ENCODE measurements around the gene RTN1.

The RTN1 gene

GRCh38 chr14:59566296-59566695 lies 304.3 kb downstream of the RTN1 start:
- Histone ChIP-seq H3K9me3 (replicated peaks in 1 of 2; ENCODE audit: control insufficient read depth in 2 of 2, insufficient read depth in 1 of 2, low read depth in 1 of 2, low read length in 2 of 2) (peaks cover 0 to 2% of the 10 kb centered on the region in 2 donors), H3K27me3 (ENCODE audit: control insufficient read depth in 3 of 3, insufficient read depth in 3 of 3, low read depth in 1 of 3, low read length in 3 of 3) (peaks cover 0 to 5% (median 0%) of the 10 kb centered on the region in 3 experiments), H2AFZ (ENCODE audit: low read length) (no peak overlapping the region), H3K9ac (ENCODE audit: low read depth, low read length, poor library complexity) (no peak overlapping the region), H3K4me1 (ENCODE audit: control insufficient read depth in 2 of 2, insufficient read depth in 1 of 2, low read depth in 1 of 2, low read length in 2 of 2) (peaks cover 7 to 10% of the 10 kb centered on the region in 2 donors), H3K4ac (ENCODE audit: low read length) (no peak overlapping the region), H2BK5ac (ENCODE audit: low read length) (no peak overlapping the region), H3K14ac (ENCODE audit: low read length) (no peak overlapping the region), H3K79me1 (ENCODE audit: low read depth, low read length) (no peaks in the 10 kb centered on the region), H3K18ac (ENCODE audit: low read length) (no peak overlapping the region), H3K4me3 (ENCODE audit: low read length in 2 of 2) (no peak overlapping the region), H3K36me3 (replicated peaks in 1 of 2; ENCODE audit: control insufficient read depth in 2 of 2, insufficient read depth in 2 of 2, low read length in 2 of 2) (no peaks in the 10 kb centered on the region), H2AK5ac (ENCODE audit: low read depth, low read length) (no peak overlapping the region), H3K4me2 (ENCODE audit: insufficient read depth, low read length, poor library complexity, severe bottlenecking) (no peak overlapping the region), H2BK12ac (ENCODE audit: low read length) (no peak overlapping the region), H4K91ac (ENCODE audit: low read depth, low read length, poor library complexity) (no peak overlapping the region), H2BK15ac (ENCODE audit: low read length) (no peak overlapping the region), H3K23ac (ENCODE audit: low read depth, low read length, poor library complexity) (no peak overlapping the region), H2BK120ac (ENCODE audit: low read depth, low read length) (no peak overlapping the region), H3K27ac (replicated peaks; ENCODE audit: low read length) (no peak overlapping the region), H4K8ac (ENCODE audit: low read depth, low read length) (no peak overlapping the region)
- no peak for DNase-seq (ENCODE audit: low spot score)
- WGBS, 2 donors (ENCODE audit: extremely low coverage in 2 of 2, insufficient read length in 2 of 2, insufficient replicate concordance in 1 of 2) = no CpG with 5 or more reads among the region's 1 CpG

- no peak overlapping the region for H3K9ac ChIP-seq (ENCODE audit: low read depth, low read length, poor library complexity)
Measured at GRCh38 chr14:59565087-59565486, 305.5 kb downstream of the RTN1 start.

GRCh38 chr14:59564366-59564765 lies 306.2 kb downstream of the RTN1 start:
- Histone ChIP-seq H3K9ac (ENCODE audit: low read depth, low read length, poor library complexity) (peak overlapping the region; percentile 60), H2BK12ac (ENCODE audit: low read length) (no peak overlapping the region), H2BK120ac (ENCODE audit: low read depth, low read length) (no peak overlapping the region), H3K36me3 (replicated peaks in 1 of 2; ENCODE audit: control insufficient read depth in 2 of 2, insufficient read depth in 2 of 2, low read length in 2 of 2) (no peaks in the 10 kb centered on the region), H3K4me2 (ENCODE audit: insufficient read depth, low read length, poor library complexity, severe bottlenecking) (no peak overlapping the region), H4K8ac (ENCODE audit: low read depth, low read length) (no peak overlapping the region), H3K14ac (ENCODE audit: low read length) (no peak overlapping the region), H3K4ac (ENCODE audit: low read length) (no peak overlapping the region), H3K18ac (ENCODE audit: low read length) (peak overlapping the region; percentile 21), H3K79me1 (ENCODE audit: low read depth, low read length) (no peaks in the 10 kb centered on the region), H3K23ac (ENCODE audit: low read depth, low read length, poor library complexity) (no peak overlapping the region), H3K9me3 (replicated peaks in 1 of 2; ENCODE audit: control insufficient read depth in 2 of 2, insufficient read depth in 1 of 2, low read depth in 1 of 2, low read length in 2 of 2) (no peaks in the 10 kb centered on the region), H4K91ac (ENCODE audit: low read depth, low read length, poor library complexity) (no peak overlapping the region), H2AFZ (ENCODE audit: low read length) (peak overlapping the region; percentile 2), H2BK5ac (ENCODE audit: low read length) (no peak overlapping the region), H3K27ac (replicated peaks; ENCODE audit: low read length) (no peak overlapping the region), H3K4me3 (ENCODE audit: low read length in 2 of 2) (no peak overlapping the region), H3K27me3 (ENCODE audit: control insufficient read depth in 3 of 3, insufficient read depth in 3 of 3, low read depth in 1 of 3, low read length in 3 of 3) (peaks cover 0 to 10% (median 0%) of the 10 kb centered on the region in 3 experiments), H2BK15ac (ENCODE audit: low read length) (no peak overlapping the region), H2AK5ac (ENCODE audit: low read depth, low read length) (no peak overlapping the region), H3K4me1 (ENCODE audit: control insufficient read depth in 2 of 2, insufficient read depth in 1 of 2, low read depth in 1 of 2, low read length in 2 of 2) (peaks cover 7 to 10% of the 10 kb centered on the region in 2 donors)
- no CpG with 5 or more reads among the region's 2 CpGs for WGBS, 2 donors (ENCODE audit: extremely low coverage in 2 of 2, insufficient read length in 2 of 2, insufficient replicate concordance in 1 of 2)
- DNase-seq (ENCODE audit: low spot score) = no peak

More at GRCh38 chr14:59565087-59565486, 305.5 kb downstream of the RTN1 start:
- no peaks in the 10 kb centered on the region for H3K79me1 ChIP-seq (ENCODE audit: low read depth, low read length)
- no peak overlapping the region for H3K27ac ChIP-seq (replicated peaks; ENCODE audit: low read length)
- peaks cover 7 to 10% of the 10 kb centered on the region in 2 donors for H3K4me1 ChIP-seq (ENCODE audit: control insufficient read depth in 2 of 2, insufficient read depth in 1 of 2, low read depth in 1 of 2, low read length in 2 of 2)
- no peak overlapping the region for H3K4me2 ChIP-seq (ENCODE audit: insufficient read depth, low read length, poor library complexity, severe bottlenecking)
- H3K36me3 ChIP-seq (replicated peaks in 1 of 2; ENCODE audit: control insufficient read depth in 2 of 2, insufficient read depth in 2 of 2, low read length in 2 of 2) = no peaks in the 10 kb centered on the region
- no peak overlapping the region for H2BK12ac ChIP-seq (ENCODE audit: low read length)
- no peak for DNase-seq (ENCODE audit: low spot score)
- H2BK120ac ChIP-seq (ENCODE audit: low read depth, low read length) = no peak overlapping the region
- no peak overlapping the region for H3K4me3 ChIP-seq (ENCODE audit: low read length in 2 of 2)
- H2AFZ ChIP-seq (ENCODE audit: low read length) = no peak overlapping the region
- no CpG with 5 or more reads among the region's 1 CpG for WGBS, 2 donors (ENCODE audit: extremely low coverage in 2 of 2, insufficient read length in 2 of 2, insufficient replicate concordance in 1 of 2)
- H2BK15ac ChIP-seq (ENCODE audit: low read length) = no peak overlapping the region
- no peak overlapping the region for H4K8ac ChIP-seq (ENCODE audit: low read depth, low read length)
- no peak overlapping the region for H4K91ac ChIP-seq (ENCODE audit: low read depth, low read length, poor library complexity)
- no peak overlapping the region for H3K23ac ChIP-seq (ENCODE audit: low read depth, low read length, poor library complexity)
- H3K27me3 ChIP-seq (ENCODE audit: control insufficient read depth in 3 of 3, insufficient read depth in 3 of 3, low read depth in 1 of 3, low read length in 3 of 3) = peaks cover 0 to 10% (median 0%) of the 10 kb centered on the region in 3 experiments
- no peak overlapping the region for H3K18ac ChIP-seq (ENCODE audit: low read length)
- H3K9me3 ChIP-seq (replicated peaks in 1 of 2; ENCODE audit: control insufficient read depth in 2 of 2, insufficient read depth in 1 of 2, low read depth in 1 of 2, low read length in 2 of 2) = peaks cover 0 to 2% of the 10 kb centered on the region in 2 donors
- no peak overlapping the region for H2AK5ac ChIP-seq (ENCODE audit: low read depth, low read length)
- H3K4ac ChIP-seq (ENCODE audit: low read length) = no peak overlapping the region
- H2BK5ac ChIP-seq (ENCODE audit: low read length) = no peak overlapping the region
- no peak overlapping the region for H3K14ac ChIP-seq (ENCODE audit: low read length)

GRCh38 chr14:59547310-59547709 lies 323.3 kb downstream of the RTN1 start:
- Histone ChIP-seq H3K4me2 (ENCODE audit: insufficient read depth, low read length, poor library complexity, severe bottlenecking) (no peak overlapping the region), H3K9me3 (replicated peaks in 1 of 2; ENCODE audit: control insufficient read depth in 2 of 2, insufficient read depth in 1 of 2, low read depth in 1 of 2, low read length in 2 of 2) (peaks cover 0 to 5% of the 10 kb centered on the region in 2 donors), H3K4ac (ENCODE audit: low read length) (no peak overlapping the region), H3K4me3 (ENCODE audit: low read length in 2 of 2) (no peak overlapping the region), H2BK12ac (ENCODE audit: low read length) (no peak overlapping the region), H3K27me3 (ENCODE audit: control insufficient read depth in 3 of 3, insufficient read depth in 3 of 3, low read depth in 1 of 3, low read length in 3 of 3) (no peaks in the 10 kb centered on the region), H2BK5ac (ENCODE audit: low read length) (no peak overlapping the region), H3K27ac (replicated peaks; ENCODE audit: low read length) (no peak overlapping the region), H2AFZ (ENCODE audit: low read length) (no peak overlapping the region), H4K8ac (ENCODE audit: low read depth, low read length) (no peak overlapping the region), H3K18ac (ENCODE audit: low read length) (no peak overlapping the region), H3K36me3 (replicated peaks in 1 of 2; ENCODE audit: control insufficient read depth in 2 of 2, insufficient read depth in 2 of 2, low read length in 2 of 2) (no peaks in the 10 kb centered on the region), H3K4me1 (ENCODE audit: control insufficient read depth in 2 of 2, insufficient read depth in 1 of 2, low read depth in 1 of 2, low read length in 2 of 2) (no peaks in the 10 kb centered on the region), H2AK5ac (ENCODE audit: low read depth, low read length) (no peak overlapping the region), H3K79me1 (ENCODE audit: low read depth, low read length) (no peaks in the 10 kb centered on the region), H3K14ac (ENCODE audit: low read length) (no peak overlapping the region), H3K23ac (ENCODE audit: low read depth, low read length, poor library complexity) (no peak overlapping the region), H2BK15ac (ENCODE audit: low read length) (no peak overlapping the region), H4K91ac (ENCODE audit: low read depth, low read length, poor library complexity) (no peak overlapping the region), H3K9ac (ENCODE audit: low read depth, low read length, poor library complexity) (no peak overlapping the region), H2BK120ac (ENCODE audit: low read depth, low read length) (no peak overlapping the region)
- whole genome bisulfite sequencing, 2 donors (ENCODE audit: extremely low coverage in 2 of 2, insufficient read length in 2 of 2, insufficient replicate concordance in 1 of 2) = no CpG with 5 or more reads among the region's 2 CpGs
- no peak for DNase-seq (ENCODE audit: low spot score)
